Panc1 (cell line): ENCODE measurements around the gene THUMPD2. TPM values are rescaled to one million over a fixed set of nuclear protein-coding genes. Genes with fewer than 3 reads are reported as not detected.

ENCODE experiments used
- ATAC-seq: fragments of 200-7000 bp; cut with Tn5 transposase; 2 replicates; pipeline ENCODE4 v1.9.1; 2020; ENCODE audit warnings: mild to moderate bottlenecking, moderate library complexity
- BruUV-seq: library from RNA; stranded (reverse); fragments of 400-500 nt; replicated peaks from 2 replicates; lab custom pipeline; 2021; lab: Mats Ljungman, UMichigan
- CTCF ChIA-PET: fragments of 300-600 bp; sonication (Branson Sonifier 250); formaldehyde crosslinking; loops from one replicate; lab custom pipeline; 2022; ENCODE audit warnings: antibody characterized with exemption; lab: Charles Lee
- POLR2A ChIA-PET: fragments of 300-600 bp; sonication (Branson Sonifier 250); formaldehyde crosslinking; loops from one replicate; lab custom pipeline; 2022; ENCODE audit warnings: antibody characterized with exemption; lab: Charles Lee
- DNase-seq: peaks from one replicate; pipeline ENCODE4 v3.0.0-alpha.2; 2010; ENCODE audit warnings: low read depth, low spot score
- H3K27ac ChIP-seq: 2 replicates; pipeline ENCODE4 v1.5.1; 2011; ENCODE audit warnings: mild to moderate bottlenecking, low read length, inconsistent platforms
- H3K27me3 ChIP-seq: fragments of 200-500 bp; sonication (Bioruptor generic); 2 replicates; pipeline ENCODE4 v1.6.0; 2014; ENCODE audit warnings: low read length, inconsistent platforms; ENCODE audit not compliant: control insufficient read depth, insufficient read depth
- H3K36me3 ChIP-seq: fragments of 200-500 bp; sonication (Bioruptor generic); 2 replicates; pipeline ENCODE4 v1.5.1; 2014; ENCODE audit warnings: inconsistent platforms, mild to moderate bottlenecking, low read length, moderate library complexity; ENCODE audit not compliant: control insufficient read depth, insufficient read depth
- H3K4me1 ChIP-seq: 2 replicates; pipeline ENCODE4 v1.5.1; 2011; ENCODE audit warnings: inconsistent platforms, mild to moderate bottlenecking, low read length, moderate library complexity; ENCODE audit not compliant: control insufficient read depth, insufficient read depth
- H3K4me3 ChIP-seq, 2 experiments: 2 replicates each; pipeline ENCODE4 v1.5.1; 2011 to 2012; ENCODE audit warnings: low read depth in 2 of 2, low read length in 2 of 2, mild to moderate bottlenecking in 2 of 2, inconsistent platforms in 1 of 2, moderate library complexity in 1 of 2
- H3K9me3 ChIP-seq: fragments of 200-500 bp; sonication (Bioruptor generic); 2 replicates; pipeline ENCODE4 v1.5.1; 2014; ENCODE audit warnings: low read depth, mild to moderate bottlenecking, inconsistent platforms, low read length, moderate library complexity; ENCODE audit not compliant: control insufficient read depth, insufficient read depth
- CTCF ChIP-seq: fragments of 450-650 bp; IDR thresholded peaks from 2 replicates; pipeline ENCODE4 v1.5.1; 2017; ENCODE audit warnings: mild to moderate bottlenecking
- POLR2AphosphoS5 ChIP-seq: IDR thresholded peaks from 2 replicates; pipeline ENCODE4 v1.6.1; 2012; ENCODE audit warnings: mild to moderate bottlenecking, low read depth, low read length, moderate library complexity
- REST ChIP-seq, 2 experiments: IDR thresholded peaks; 2 replicates each; pipeline ENCODE4 v1.6.1; 2011 to 2012; ENCODE audit warnings: low read depth in 2 of 2, control low read depth in 1 of 2, low read length in 1 of 2, mild to moderate bottlenecking in 1 of 2, moderate library complexity in 1 of 2; ENCODE audit not compliant: insufficient read depth in 1 of 2
- SIN3A ChIP-seq: IDR thresholded peaks from 2 replicates; pipeline ENCODE4 v1.6.1; 2012; ENCODE audit warnings: low read depth, mild to moderate bottlenecking, low read length, moderate library complexity, borderline replicate concordance; ENCODE audit not compliant: insufficient read depth
- TCF7L2 ChIP-seq: IDR thresholded peaks from 2 replicates; pipeline ENCODE4 v1.6.1; 2011; ENCODE audit warnings: mild to moderate bottlenecking, low read depth, low read length, inconsistent platforms
- in situ Hi-C: cut with HindIII; loops from 2 replicates; pipeline ENCODE4 v1.10.0; 2016; ENCODE audit warnings: low sequenced_read_pairs, low pct_unique_long_range_greater_than_20kb
- intact Hi-C: fragments of 100-400 bp; cut with micrococcal nuclease; formaldehyde crosslinking; loops from one replicate; pipeline ENCODE4 v1.10.0; 2022; ENCODE audit not compliant: unreplicated experiment
- total RNA-seq: library from RNA; stranded (reverse); gene quantifications from one replicate; pipeline ENCODE4 v1.2.1, GENCODE V29; 2021; ENCODE audit not compliant: unreplicated experiment

Gene THUMPD2
- total RNA-seq, 1 experiment from 2014 or later = 13.7 TPM

- TF ChIP-seq REST (IDR thresholded peaks at IDR 0.05; ENCODE audit: insufficient read depth in 1 of 2, low read depth in 2 of 2, low read length in 1 of 2) (no peak), POLR2AphosphoS5 (no peak), SIN3A (no peak), TCF7L2 (no peak), CTCF (no peak)
- Histone ChIP-seq H3K9me3 (no peaks in the 10 kb centered on the region), H3K27me3 (no peaks in the 10 kb centered on the region), H3K36me3 (peaks cover 22% of the 10 kb centered on the region), H3K4me1 (peaks cover 4% of the 10 kb centered on the region), H3K4me3 (no peak overlapping the region), H3K27ac (no peak overlapping the region)
- DNase-seq (no peak), ATAC-seq (no peak)
- intact Hi-C loops = no loop called here
- in situ Hi-C loops = no loop called here
- CTCF ChIA-PET = no interaction called here
- BruUV-seq = no TSS peak
- POLR2A ChIA-PET = no interaction called here
These were observed 6.3 kb downstream of the THUMPD2 start for GRCh38 chr2:39772812-39773152.

- ChIA-PET CTCF (no interaction called here), POLR2A (no interaction called here)
- DNase-seq (no peak), ATAC-seq (no peak)
- Histone ChIP-seq H3K9me3 (no peaks in the 10 kb centered on the region), H3K27ac (no peak overlapping the region), H3K4me1 (no peaks in the 10 kb centered on the region), H3K4me3 (no peak overlapping the region), H3K27me3 (no peaks in the 10 kb centered on the region), H3K36me3 (peaks cover 22% of the 10 kb centered on the region)
- in situ Hi-C loops (no loop called here), intact Hi-C loops (no loop called here)
- TF ChIP-seq POLR2AphosphoS5 = no peak
- BruUV-seq = no TSS peak
These were observed 6.8 kb downstream of the THUMPD2 start for GRCh38 chr2:39772086-39772811.

- TF ChIP-seq REST (IDR thresholded peaks at IDR 0.05; ENCODE audit: insufficient read depth in 1 of 2, low read depth in 2 of 2, low read length in 1 of 2) (no peak), SIN3A (no peak), CTCF (no peak), POLR2AphosphoS5 (no peak), TCF7L2 (no peak)
- BruUV-seq = no TSS peak
- DNase-seq = no peak
- ChIA-PET POLR2A (no interaction called here), CTCF (no interaction called here)
- no peaks in the 10 kb centered on the region for H3K4me1 ChIP-seq
- no peak overlapping the region for H3K27ac ChIP-seq
- in situ Hi-C loops = no loop called here
- no peaks in the 10 kb centered on the region for H3K27me3 ChIP-seq
- H3K9me3 ChIP-seq = no peaks in the 10 kb centered on the region
- intact Hi-C loops = no loop called here
- no peak for ATAC-seq
- no peak overlapping the region for H3K4me3 ChIP-seq
- H3K36me3 ChIP-seq = peaks cover 38% of the 10 kb centered on the region; the same call in 1 of the 2 replicates
These were observed 16.6 kb downstream of the THUMPD2 start for GRCh38 chr2:39762448-39762847.
